PFSK-1 (cell line): ENCODE data around the gene SPATA4.

ENCODE experiments used
- POLR2AphosphoS5 ChIP-seq: IDR thresholded peaks from 2 replicates; pipeline ENCODE4 v1.6.1; 2012; ENCODE audit warnings: low read depth, mild to moderate bottlenecking, control low read depth, low read length, moderate library complexity
- SIN3A ChIP-seq: IDR thresholded peaks from 2 replicates; pipeline ENCODE4 v1.6.1; 2012; ENCODE audit warnings: mild to moderate bottlenecking, low read length, moderate library complexity, borderline replicate concordance; ENCODE audit not compliant: insufficient read depth
- TAF1 ChIP-seq: IDR thresholded peaks from 2 replicates; pipeline ENCODE4 v1.6.1; 2012; ENCODE audit warnings: low read length, control low read depth, borderline replicate concordance; ENCODE audit not compliant: insufficient read depth
- TF ChIP-seq, protein P1 (sequence below), 2 experiments: IDR thresholded peaks; 2 replicates each; pipeline versions ENCODE4 v1.6.1 to v1.8.0; 2011 to 2012; ENCODE audit warnings: low read depth in 2 of 2, low read length in 2 of 2, control low read depth in 1 of 2, inconsistent platforms in 1 of 2, mild to moderate bottlenecking in 1 of 2, moderate library complexity in 1 of 2; ENCODE audit not compliant: insufficient read depth in 1 of 2

DNA sequence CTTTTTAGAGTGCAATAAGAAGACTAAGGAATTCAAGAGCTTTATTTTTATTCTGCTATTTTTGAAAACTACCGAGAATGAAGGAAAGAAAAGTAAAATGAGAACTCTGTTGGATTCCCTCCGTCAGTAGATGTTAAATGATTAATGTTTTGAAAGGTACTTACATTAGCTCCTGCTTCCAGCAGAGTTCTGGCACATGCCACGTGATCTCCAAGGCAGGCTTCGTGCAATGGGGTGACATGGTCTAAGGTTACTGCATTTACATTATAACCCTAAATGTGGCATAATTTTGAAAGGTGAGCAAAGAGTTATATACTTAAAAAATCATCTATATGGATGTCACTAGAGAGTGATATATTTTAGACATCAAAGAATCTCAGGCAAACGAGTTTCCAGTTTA, 26.8 kb upstream of the SPATA4 start:
- TF ChIP-seq POLR2AphosphoS5 (no peak), TAF1 (no peak), SIN3A (no peak)
- TF ChIP-seq, protein P1, sequence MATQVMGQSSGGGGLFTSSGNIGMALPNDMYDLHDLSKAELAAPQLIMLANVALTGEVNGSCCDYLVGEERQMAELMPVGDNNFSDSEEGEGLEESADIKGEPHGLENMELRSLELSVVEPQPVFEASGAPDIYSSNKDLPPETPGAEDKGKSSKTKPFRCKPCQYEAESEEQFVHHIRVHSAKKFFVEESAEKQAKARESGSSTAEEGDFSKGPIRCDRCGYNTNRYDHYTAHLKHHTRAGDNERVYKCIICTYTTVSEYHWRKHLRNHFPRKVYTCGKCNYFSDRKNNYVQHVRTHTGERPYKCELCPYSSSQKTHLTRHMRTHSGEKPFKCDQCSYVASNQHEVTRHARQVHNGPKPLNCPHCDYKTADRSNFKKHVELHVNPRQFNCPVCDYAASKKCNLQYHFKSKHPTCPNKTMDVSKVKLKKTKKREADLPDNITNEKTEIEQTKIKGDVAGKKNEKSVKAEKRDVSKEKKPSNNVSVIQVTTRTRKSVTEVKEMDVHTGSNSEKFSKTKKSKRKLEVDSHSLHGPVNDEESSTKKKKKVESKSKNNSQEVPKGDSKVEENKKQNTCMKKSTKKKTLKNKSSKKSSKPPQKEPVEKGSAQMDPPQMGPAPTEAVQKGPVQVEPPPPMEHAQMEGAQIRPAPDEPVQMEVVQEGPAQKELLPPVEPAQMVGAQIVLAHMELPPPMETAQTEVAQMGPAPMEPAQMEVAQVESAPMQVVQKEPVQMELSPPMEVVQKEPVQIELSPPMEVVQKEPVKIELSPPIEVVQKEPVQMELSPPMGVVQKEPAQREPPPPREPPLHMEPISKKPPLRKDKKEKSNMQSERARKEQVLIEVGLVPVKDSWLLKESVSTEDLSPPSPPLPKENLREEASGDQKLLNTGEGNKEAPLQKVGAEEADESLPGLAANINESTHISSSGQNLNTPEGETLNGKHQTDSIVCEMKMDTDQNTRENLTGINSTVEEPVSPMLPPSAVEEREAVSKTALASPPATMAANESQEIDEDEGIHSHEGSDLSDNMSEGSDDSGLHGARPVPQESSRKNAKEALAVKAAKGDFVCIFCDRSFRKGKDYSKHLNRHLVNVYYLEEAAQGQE (IDR thresholded peaks at IDR 0.05; ENCODE audit: insufficient read depth in 1 of 2, low read depth in 2 of 2, low read length in 2 of 2) = no peak
